Measurements from ENCODE around the gene SLC45A3. TPM values are rescaled to one million over a fixed set of nuclear protein-coding genes. Genes with fewer than 3 reads are reported as not detected.
A peak's percentile ranks its signal among the peaks of the same experiment; 100 is the strongest.
"Not testable (repeated sequence)": the region's sequence is repeated elsewhere in the genome, so short reads cannot be mapped to it uniquely, and the experiment has no call there.

SLC45A3 gene, protein sequence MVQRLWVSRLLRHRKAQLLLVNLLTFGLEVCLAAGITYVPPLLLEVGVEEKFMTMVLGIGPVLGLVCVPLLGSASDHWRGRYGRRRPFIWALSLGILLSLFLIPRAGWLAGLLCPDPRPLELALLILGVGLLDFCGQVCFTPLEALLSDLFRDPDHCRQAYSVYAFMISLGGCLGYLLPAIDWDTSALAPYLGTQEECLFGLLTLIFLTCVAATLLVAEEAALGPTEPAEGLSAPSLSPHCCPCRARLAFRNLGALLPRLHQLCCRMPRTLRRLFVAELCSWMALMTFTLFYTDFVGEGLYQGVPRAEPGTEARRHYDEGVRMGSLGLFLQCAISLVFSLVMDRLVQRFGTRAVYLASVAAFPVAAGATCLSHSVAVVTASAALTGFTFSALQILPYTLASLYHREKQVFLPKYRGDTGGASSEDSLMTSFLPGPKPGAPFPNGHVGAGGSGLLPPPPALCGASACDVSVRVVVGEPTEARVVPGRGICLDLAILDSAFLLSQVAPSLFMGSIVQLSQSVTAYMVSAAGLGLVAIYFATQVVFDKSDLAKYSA
- 1 to 10 TPM in 3 of 4 donors, under 1 TPM in 1; 0.84 to 1.3 (median 1.1) TPM for total RNA-seq

- H3K9me3 ChIP-seq, result no peaks in the 10 kb centered on the region
- 0% methylated on average over 2 of the region's 86 CpGs; no CpG with 5 or more reads in 1 of the 2 donors for WGBS, 2 donors (ENCODE audit: low coverage in 1 of 2)
- TF ChIP-seq CTCF (IDR thresholded peaks at IDR 0.05), result no peak
- no peak for TF ChIP-seq EP300 (IDR thresholded peaks at IDR 0.05)
- TF ChIP-seq POLR2AphosphoS5 (IDR thresholded peaks at IDR 0.05), result no peak
- no peak for TF ChIP-seq POLR2A (IDR thresholded peaks at IDR 0.05)
- no peaks in the 10 kb centered on the region for H3K36me3 ChIP-seq
- H3K4me3 ChIP-seq, result peak within 1 kb of the TSS; percentile 58 to 69
- no peaks in the 10 kb centered on the region for H3K27me3 ChIP-seq
- H3K4me1 ChIP-seq, result peaks cover 0 to 21% (median 14%) of the 10 kb centered on the region in 3 donors
- ATAC-seq, result peak; percentile 61
- H3K27ac ChIP-seq, result peak within 1 kb of the TSS in 2 of 4 donors; percentile 10 to 64
These were observed at the start of gene SLC45A3 for GRCh38 chr1:205680073-205680851. SLC45A3 (minus strand) TSS chr1:205680509; CDS start chr1:205664656, 15,853 bp downstream.

GRCh38 chr1:205726619-205727125 lies 46.4 kb upstream of the SLC45A3 start:
- TF ChIP-seq POLR2AphosphoS5 (IDR thresholded peaks at IDR 0.05), result no peak
- no peak for TF ChIP-seq EP300 (IDR thresholded peaks at IDR 0.05)
- TF ChIP-seq CTCF (IDR thresholded peaks at IDR 0.05), result no peak
- no peak for TF ChIP-seq POLR2A (IDR thresholded peaks at IDR 0.05)
- Histone ChIP-seq H3K4me3 (no peak overlapping the region), H3K27ac (no peak overlapping the region), H3K4me1 (peaks cover 0 to 41% (median 0%) of the 10 kb centered on the region in 3 donors), H3K36me3 (peaks cover 0 to 64% of the 10 kb centered on the region in 2 donors), H3K9me3 (no peaks in the 10 kb centered on the region), H3K27me3 (no peaks in the 10 kb centered on the region)
- ATAC-seq, result no peak
- WGBS, 2 donors (ENCODE audit: low coverage in 1 of 2), result 70 to 88% methylated on average over 2 to 3 of the region's 4 CpGs

DNA sequence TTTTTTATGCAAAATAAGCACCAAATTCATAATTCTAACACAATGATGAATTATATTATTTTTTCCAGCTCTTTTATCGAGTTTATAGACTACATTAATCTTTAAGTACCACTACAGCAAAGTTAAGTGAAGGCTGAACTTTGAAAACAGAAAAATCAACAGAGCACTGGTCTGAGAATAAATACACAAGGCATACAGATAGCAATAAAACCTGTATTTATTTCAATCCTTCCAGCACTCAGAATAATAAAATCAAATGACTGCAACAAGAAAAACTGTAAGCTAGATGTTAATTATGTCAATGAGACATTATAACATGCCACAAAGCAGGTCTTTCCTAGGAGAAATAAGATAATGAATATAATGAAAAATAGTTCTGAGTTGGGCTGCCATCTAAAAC lies 45.2 kb upstream of the SLC45A3 start:
- peaks cover 0 to 30% (median 0%) of the 10 kb centered on the region in 3 donors for H3K4me1 ChIP-seq
- no peak overlapping the region for H3K4me3 ChIP-seq
- 79 to 89% methylated on average over 1 of the region's 1 CpG for WGBS, 2 donors (ENCODE audit: low coverage in 1 of 2)
- H3K27me3 ChIP-seq, result no peaks in the 10 kb centered on the region
- H3K9me3 ChIP-seq, result no peaks in the 10 kb centered on the region
- no peak for TF ChIP-seq EP300 (IDR thresholded peaks at IDR 0.05)
- no peak for TF ChIP-seq POLR2A (IDR thresholded peaks at IDR 0.05)
- TF ChIP-seq CTCF (IDR thresholded peaks at IDR 0.05), result no peak
- no peak for TF ChIP-seq POLR2AphosphoS5 (IDR thresholded peaks at IDR 0.05)
- H3K27ac ChIP-seq, result no peak overlapping the region
- peaks cover 0 to 76% of the 10 kb centered on the region in 2 donors for H3K36me3 ChIP-seq
- ATAC-seq, result no peak

GRCh38 chr1:205720740-205721139 lies 40.4 kb upstream of the SLC45A3 start:
- WGBS, 2 donors (ENCODE audit: low coverage in 1 of 2), result 92% methylated on average over 2 of the region's 2 CpGs; no CpG with 5 or more reads in 1 of the 2 donors
- peaks cover 16 to 91% of the 10 kb centered on the region in 2 donors for H3K36me3 ChIP-seq

GRCh38 chr1:205719762-205720161 lies 39.5 kb upstream of the SLC45A3 start:
- TF ChIP-seq EP300 (IDR thresholded peaks at IDR 0.05), result no peak
- TF ChIP-seq POLR2A (IDR thresholded peaks at IDR 0.05), result no peak
- Histone ChIP-seq H3K27ac (no peak overlapping the region), H3K4me1 (no peaks in the 10 kb centered on the region), H3K27me3 (no peaks in the 10 kb centered on the region), H3K9me3 (no peaks in the 10 kb centered on the region), H3K36me3 (peaks cover 16 to 96% of the 10 kb centered on the region in 2 donors), H3K4me3 (no peak overlapping the region)
- no peak for ATAC-seq

More at GRCh38 chr1:205720740-205721139, 40.4 kb upstream of the SLC45A3 start:
- H3K4me1 ChIP-seq, H3K27me3 ChIP-seq, H3K27ac ChIP-seq, H3K9me3 ChIP-seq, ATAC-seq, H3K4me3 ChIP-seq: not testable (repeated sequence)
